Endothelial cell of umbilical vein (primary cell): ENCODE results near the gene CBX3.

Source experiments
- EZH2 ChIP-seq: IDR thresholded peaks from 2 replicates; pipeline ENCODE4 v1.6.1; 2012; ENCODE audit warnings: borderline replicate concordance, low read depth, mild to moderate bottlenecking, moderate library complexity, low read length, inconsistent platforms; ENCODE audit not compliant: severe bottlenecking
- GATA2 ChIP-seq: IDR thresholded peaks from 2 replicates; pipeline ENCODE4 v1.7.0; 2011; ENCODE audit warnings: low read depth, mild to moderate bottlenecking, moderate library complexity, mixed read lengths, low read length; ENCODE audit not compliant: insufficient read length, insufficient read depth
- JUN ChIP-seq: IDR thresholded peaks from 2 replicates; pipeline ENCODE4 v1.6.1; 2011; ENCODE audit warnings: borderline replicate concordance, low read depth; ENCODE audit not compliant: insufficient read length, insufficient read depth
- POLR2A ChIP-seq: IDR thresholded peaks from 2 replicates; pipeline ENCODE4 v1.6.1; 2012; ENCODE audit warnings: low read depth, mild to moderate bottlenecking, control low read depth, low read length
- POLR2AphosphoS5 ChIP-seq: IDR thresholded peaks from 2 replicates; pipeline ENCODE4 v1.6.1; 2012; ENCODE audit warnings: low read depth, mild to moderate bottlenecking, control low read depth, low read length, moderate library complexity; ENCODE audit not compliant: insufficient read depth
- TF ChIP-seq, protein P1 (sequence below), 2 donors: IDR thresholded peaks; 1 replicate in 1 of 2; 2 replicates in 1 of 2; pipeline ENCODE4 v1.5.1; 2011; ENCODE audit warnings: low read length in 2 of 2, mild to moderate bottlenecking in 2 of 2, moderate library complexity in 2 of 2, control low read depth in 1 of 2, inconsistent platforms in 1 of 2, low read depth in 1 of 2; ENCODE audit not compliant: insufficient read depth in 1 of 2; ENCODE audit errors: extremely low read depth in 1 of 2
- TF ChIP-seq, protein P2 (sequence below): IDR thresholded peaks from 2 replicates; pipeline ENCODE4 v1.6.1; 2011; ENCODE audit not compliant: insufficient read depth, insufficient read length

DNA sequence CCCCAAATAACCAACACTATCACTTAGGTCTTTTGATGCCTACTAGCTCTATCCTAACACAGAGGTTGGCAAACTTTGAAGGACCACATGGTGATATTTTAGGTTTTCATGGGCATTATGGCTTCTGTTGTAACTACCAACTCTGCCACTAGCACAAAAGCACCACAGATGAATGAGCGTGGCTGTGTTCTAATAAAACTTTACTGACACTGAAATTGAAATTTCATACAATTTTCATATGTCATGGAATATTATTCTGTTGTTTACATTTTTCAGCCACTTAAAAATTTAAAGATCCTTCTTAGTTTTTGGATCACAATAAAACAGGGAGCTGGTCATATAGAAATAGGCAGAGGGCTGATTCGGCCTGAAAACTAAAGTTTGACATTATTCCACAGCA lies 26.4 kb downstream of the CBX3 start:
- TF ChIP-seq, protein P1, sequence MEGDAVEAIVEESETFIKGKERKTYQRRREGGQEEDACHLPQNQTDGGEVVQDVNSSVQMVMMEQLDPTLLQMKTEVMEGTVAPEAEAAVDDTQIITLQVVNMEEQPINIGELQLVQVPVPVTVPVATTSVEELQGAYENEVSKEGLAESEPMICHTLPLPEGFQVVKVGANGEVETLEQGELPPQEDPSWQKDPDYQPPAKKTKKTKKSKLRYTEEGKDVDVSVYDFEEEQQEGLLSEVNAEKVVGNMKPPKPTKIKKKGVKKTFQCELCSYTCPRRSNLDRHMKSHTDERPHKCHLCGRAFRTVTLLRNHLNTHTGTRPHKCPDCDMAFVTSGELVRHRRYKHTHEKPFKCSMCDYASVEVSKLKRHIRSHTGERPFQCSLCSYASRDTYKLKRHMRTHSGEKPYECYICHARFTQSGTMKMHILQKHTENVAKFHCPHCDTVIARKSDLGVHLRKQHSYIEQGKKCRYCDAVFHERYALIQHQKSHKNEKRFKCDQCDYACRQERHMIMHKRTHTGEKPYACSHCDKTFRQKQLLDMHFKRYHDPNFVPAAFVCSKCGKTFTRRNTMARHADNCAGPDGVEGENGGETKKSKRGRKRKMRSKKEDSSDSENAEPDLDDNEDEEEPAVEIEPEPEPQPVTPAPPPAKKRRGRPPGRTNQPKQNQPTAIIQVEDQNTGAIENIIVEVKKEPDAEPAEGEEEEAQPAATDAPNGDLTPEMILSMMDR (IDR thresholded peaks at IDR 0.05; ENCODE audit: extremely low read depth in 1 of 2, insufficient read depth in 1 of 2, low read depth in 1 of 2, low read length in 2 of 2) = no peak
- TF ChIP-seq POLR2A = no peak
- no peak for TF ChIP-seq POLR2AphosphoS5
- TF ChIP-seq, protein P2, sequence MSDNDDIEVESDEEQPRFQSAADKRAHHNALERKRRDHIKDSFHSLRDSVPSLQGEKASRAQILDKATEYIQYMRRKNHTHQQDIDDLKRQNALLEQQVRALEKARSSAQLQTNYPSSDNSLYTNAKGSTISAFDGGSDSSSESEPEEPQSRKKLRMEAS = no peak
- no peak for TF ChIP-seq EZH2
- TF ChIP-seq GATA2 = no peak
- TF ChIP-seq JUN = no peak
